CD14-positive monocyte (primary cell): ENCODE measurements around the gene TSGA10IP. TPM values are rescaled to one million over a fixed set of nuclear protein-coding genes. Genes with fewer than 3 reads are reported as not detected.

Source experiments
- DNase-seq, 3 donors: peaks; one replicate each; pipeline ENCODE4 v3.0.0-alpha.2; 2011 to 2022
- H2AFZ ChIP-seq: 2 replicates; pipeline ENCODE4 v1.6.0; 2012; ENCODE audit warnings: mild to moderate bottlenecking, low read depth, low read length, inconsistent platforms; ENCODE audit not compliant: insufficient read depth, poor library complexity, severe bottlenecking
- H3K27ac ChIP-seq, 2 donors: 1 replicate in 1 of 2; 2 replicates in 1 of 2; pipeline ENCODE4 v1.5.1; 2012 to 2013; ENCODE audit warnings: low read length in 2 of 2, control low read depth in 1 of 2, inconsistent platforms in 1 of 2, low read depth in 1 of 2, mild to moderate bottlenecking in 1 of 2
- H3K27me3 ChIP-seq, 2 donors: one replicate each; pipeline versions ENCODE4 v1.6.0 to v1.6.1; 2011 to 2013; ENCODE audit warnings: low read length in 2 of 2; ENCODE audit not compliant: control insufficient read depth in 2 of 2, insufficient read depth in 2 of 2
- H3K36me3 ChIP-seq, 2 donors: replicated peaks in 1 of 2; 1 replicate in 1 of 2; 2 replicates in 1 of 2; pipeline versions ENCODE4 v1.5.1 to v1.6.1; 2012 to 2013; ENCODE audit warnings: low read length in 2 of 2, control low read depth in 1 of 2, inconsistent platforms in 1 of 2, mild to moderate bottlenecking in 1 of 2; ENCODE audit not compliant: insufficient read depth in 2 of 2, control insufficient read depth in 1 of 2
- H3K4me1 ChIP-seq, 2 donors: 1 replicate in 1 of 2; 2 replicates in 1 of 2; pipeline versions ENCODE4 v1.5.1 to v1.6.1; 2012 to 2013; ENCODE audit warnings: low read length in 2 of 2, control low read depth in 1 of 2, inconsistent platforms in 1 of 2, mild to moderate bottlenecking in 1 of 2, moderate library complexity in 1 of 2; ENCODE audit not compliant: insufficient read depth in 2 of 2, control insufficient read depth in 1 of 2
- H3K4me2 ChIP-seq: replicated peaks from 2 replicates; pipeline ENCODE3; 2012; ENCODE audit warnings: low read length, moderate library complexity, mild to moderate bottlenecking; ENCODE audit not compliant: poor library complexity, severe bottlenecking; ENCODE audit errors: extremely low read depth
- H3K4me3 ChIP-seq, 3 experiments: fragments of 200-600 bp in 1 of 3; sonication (generic) in 1 of 3; replicated peaks in 1 of 3; 1 replicate in 2 of 3; 2 replicates in 1 of 3; pipeline ENCODE4 v1.5.1; 2011 to 2013; ENCODE audit warnings: low read length in 3 of 3, mild to moderate bottlenecking in 3 of 3, control low read depth in 2 of 3, low read depth in 2 of 3, inconsistent platforms in 1 of 3, moderate library complexity in 1 of 3
- H3K79me2 ChIP-seq: 2 replicates; pipeline ENCODE4 v1.6.0; 2012; ENCODE audit warnings: mild to moderate bottlenecking, control low read depth, inconsistent platforms, low read length, moderate library complexity; ENCODE audit not compliant: insufficient read depth
- H3K9ac ChIP-seq: 2 replicates; pipeline ENCODE4 v1.6.0; 2017; ENCODE audit warnings: low read length, mild to moderate bottlenecking; ENCODE audit not compliant: insufficient read depth, poor library complexity, severe bottlenecking
- H3K9me3 ChIP-seq, 2 donors: replicated peaks in 1 of 2; 1 replicate in 1 of 2; 2 replicates in 1 of 2; pipeline versions ENCODE4 v1.5.1 to v1.6.1; 2012 to 2013; ENCODE audit warnings: low read length in 2 of 2, control low read depth in 1 of 2; ENCODE audit not compliant: control insufficient read depth in 1 of 2, insufficient read depth in 1 of 2
- H4K20me1 ChIP-seq: 2 replicates; pipeline ENCODE4 v1.6.0; 2012; ENCODE audit warnings: mild to moderate bottlenecking, low read length, control low read depth, moderate library complexity; ENCODE audit not compliant: insufficient read depth
- H3K27ac Mint-ChIP-seq, 7 donors: one replicate each; pipeline ENCODE4 v1.8.0; 2020; ENCODE audit warnings: mild to moderate bottlenecking in 7 of 7, mixed read lengths in 7 of 7, moderate library complexity in 6 of 7, inconsistent platforms in 2 of 7
- H3K27me3 Mint-ChIP-seq, 3 donors: one replicate each; pipeline ENCODE4 v1.8.0; 2021 to 2022; ENCODE audit warnings: low read depth in 3 of 3, mild to moderate bottlenecking in 3 of 3, mixed read lengths in 3 of 3, moderate library complexity in 3 of 3, inconsistent platforms in 1 of 3
- H3K36me3 Mint-ChIP-seq, 2 donors: one replicate each; pipeline ENCODE4 v1.8.0; 2020; ENCODE audit warnings: mixed read lengths in 2 of 2, inconsistent platforms in 1 of 2, mild to moderate bottlenecking in 1 of 2
- H3K4me1 Mint-ChIP-seq: one replicate; pipeline ENCODE4 v1.8.0; 2020; ENCODE audit warnings: mild to moderate bottlenecking, mixed read lengths
- H3K4me3 Mint-ChIP-seq, 2 donors: one replicate each; pipeline ENCODE4 v1.8.0; 2020; ENCODE audit warnings: mild to moderate bottlenecking in 2 of 2, mixed read lengths in 2 of 2, moderate library complexity in 1 of 2
- H3K9me3 Mint-ChIP-seq, 7 donors: one replicate each; pipeline ENCODE4 v1.8.0; 2020 to 2022; ENCODE audit warnings: mixed read lengths in 7 of 7, mild to moderate bottlenecking in 6 of 7, moderate library complexity in 6 of 7, inconsistent platforms in 2 of 7
- WGBS: methylation state at CpG from one replicate; pipeline ENCODE4 v1.1.5; 2013; ENCODE audit warnings: missing lambda C conversion rate; ENCODE audit not compliant: insufficient coverage; 5-methylcytosine and 5-hydroxymethylcytosine counted together
- intact Hi-C, 2 donors: fragments of 100-400 bp; cut with micrococcal nuclease; formaldehyde crosslinking; loops; one replicate each; pipeline versions ENCODE4 v1.15.0 to v1.15.1; 2023
- polyA plus RNA-seq, 3 donors: library from polyadenylated mRNA; depleted of rRNA in 1 of 3; unstranded in 2 of 3; stranded (reverse) in 1 of 3; fragments of 300-500 nt in 2 of 3; fragments of >200 nt in 1 of 3; fragmentation: Illumina TruSeq in 2 of 3; gene quantifications; 1 replicate in 2 of 3; 2 replicates in 1 of 3; pipeline ENCODE4 v1.2.3, GENCODE V29; 2012 to 2021
- TF ChIP-seq, protein P1 (sequence below): fragments of 200-600 bp; IDR thresholded peaks from one replicate; pipeline ENCODE4 v1.8.0; 2022; ENCODE audit warnings: antibody characterized with exemption, mild to moderate bottlenecking

Gene TSGA10IP
- polyA plus RNA-seq, 3 donors = 0.67 to 0.71 TPM; not detected in 1

DNA sequence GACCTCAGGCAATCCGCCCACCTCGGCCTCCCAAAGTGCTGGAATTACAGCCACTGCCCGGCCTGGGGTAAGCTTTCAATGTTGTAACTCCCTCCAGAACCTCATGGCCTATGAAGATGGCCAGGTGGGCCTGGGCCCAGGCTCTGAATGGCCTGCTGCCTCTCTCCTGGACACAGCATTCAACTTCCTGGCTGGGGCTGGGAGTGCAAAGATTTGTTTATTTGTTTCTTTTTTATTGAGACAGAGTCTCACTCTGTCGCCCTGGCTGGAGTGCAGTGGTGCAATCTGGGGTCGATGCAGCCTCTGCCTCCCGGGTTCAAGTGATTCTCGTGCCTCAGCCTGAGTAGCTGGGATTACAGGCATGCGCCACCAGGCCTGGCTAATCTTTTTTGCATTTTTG lies 513 bp upstream of the TSGA10IP start:
- Histone ChIP-seq H3K9me3 (no peaks in the 10 kb centered on the region), H3K9ac (no peak overlapping the region), H3K36me3 (no peaks in the 10 kb centered on the region), H3K79me2 (no peaks in the 10 kb centered on the region), H3K4me2 (no peak overlapping the region), H3K27me3 (no peaks in the 10 kb centered on the region), H4K20me1 (no peaks in the 10 kb centered on the region), H2AFZ (no peak overlapping the region), H3K27ac (no peak overlapping the region), H3K4me3 (no peak overlapping the region), H3K4me1 (peaks cover 27 to 29% of the 10 kb centered on the region in 2 donors)
- DNase-seq = no peak
- TF ChIP-seq, protein P1, sequence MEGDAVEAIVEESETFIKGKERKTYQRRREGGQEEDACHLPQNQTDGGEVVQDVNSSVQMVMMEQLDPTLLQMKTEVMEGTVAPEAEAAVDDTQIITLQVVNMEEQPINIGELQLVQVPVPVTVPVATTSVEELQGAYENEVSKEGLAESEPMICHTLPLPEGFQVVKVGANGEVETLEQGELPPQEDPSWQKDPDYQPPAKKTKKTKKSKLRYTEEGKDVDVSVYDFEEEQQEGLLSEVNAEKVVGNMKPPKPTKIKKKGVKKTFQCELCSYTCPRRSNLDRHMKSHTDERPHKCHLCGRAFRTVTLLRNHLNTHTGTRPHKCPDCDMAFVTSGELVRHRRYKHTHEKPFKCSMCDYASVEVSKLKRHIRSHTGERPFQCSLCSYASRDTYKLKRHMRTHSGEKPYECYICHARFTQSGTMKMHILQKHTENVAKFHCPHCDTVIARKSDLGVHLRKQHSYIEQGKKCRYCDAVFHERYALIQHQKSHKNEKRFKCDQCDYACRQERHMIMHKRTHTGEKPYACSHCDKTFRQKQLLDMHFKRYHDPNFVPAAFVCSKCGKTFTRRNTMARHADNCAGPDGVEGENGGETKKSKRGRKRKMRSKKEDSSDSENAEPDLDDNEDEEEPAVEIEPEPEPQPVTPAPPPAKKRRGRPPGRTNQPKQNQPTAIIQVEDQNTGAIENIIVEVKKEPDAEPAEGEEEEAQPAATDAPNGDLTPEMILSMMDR = no peak
- WGBS = 92% methylated on average over 8 of the region's 8 CpGs
- H3K36me3 Mint-ChIP-seq = no peaks in the 10 kb centered on the region
- peak overlapping the region in 1 of 7 donors; percentile 76 for H3K27ac Mint-ChIP-seq
- peaks cover 28% of the 10 kb centered on the region for H3K4me1 Mint-ChIP-seq
- intact Hi-C loops = no loop called here
- no peak overlapping the region for H3K4me3 Mint-ChIP-seq
- peaks cover 6 to 8% (median 6%) of the 10 kb centered on the region in 3 donors for H3K27me3 Mint-ChIP-seq
- H3K9me3 Mint-ChIP-seq = peaks cover 0 to 4% (median 0%) of the 10 kb centered on the region in 7 donors

- Mint-ChIP-seq H3K36me3 (no peaks in the 10 kb centered on the region), H3K27me3 (peaks cover 6 to 10% (median 8%) of the 10 kb centered on the region in 3 donors), H3K9me3 (peaks cover 0 to 2% (median 0%) of the 10 kb centered on the region in 7 donors), H3K27ac (peak overlapping the region in 1 of 7 donors; percentile 14), H3K4me3 (no peak overlapping the region), H3K4me1 (peaks cover 17% of the 10 kb centered on the region)
- Histone ChIP-seq H3K27me3 (no peaks in the 10 kb centered on the region), H3K4me1 (peaks cover 16% of the 10 kb centered on the region in 2 donors), H3K36me3 (no peaks in the 10 kb centered on the region), H2AFZ (no peak overlapping the region), H3K27ac (no peak overlapping the region), H3K9ac (no peak overlapping the region), H3K4me3 (no peak overlapping the region), H3K4me2 (no peak overlapping the region), H3K79me2 (no peaks in the 10 kb centered on the region), H4K20me1 (no peaks in the 10 kb centered on the region), H3K9me3 (no peaks in the 10 kb centered on the region)
- intact Hi-C loops = no loop called here
- TF ChIP-seq, protein P1 = no peak
- no peak for DNase-seq
- WGBS = 97% methylated on average over 8 of the region's 11 CpGs
Observed at GRCh38 chr11:65945941-65946558, 770 bp downstream of the TSGA10IP start.
